MM.1S (cell line): ENCODE results near the gene CYP2D6.

ENCODE experiments used
- CTCF ChIP-seq: fragments of 300-600 bp; sonication (generic); IDR thresholded peaks from 2 replicates; pipeline ENCODE4 v1.5.1; 2016; ENCODE audit warnings: antibody characterized with exemption, low read length, mixed read lengths
- EZH2 ChIP-seq: fragments of 300-600 bp; sonication (generic); optimal IDR thresholded peaks from 2 replicates; pipeline ENCODE3; 2017; ENCODE audit warnings: low read depth, mild to moderate bottlenecking, antibody characterized with exemption, low read length, mixed read lengths
- EZH2phosphoT487 ChIP-seq: fragments of 300-600 bp; sonication (generic); IDR thresholded peaks from 2 replicates; pipeline ENCODE4 v1.6.1; 2018; ENCODE audit warnings: antibody characterized with exemption, low read length

- TF ChIP-seq CTCF = no peak
- TF ChIP-seq EZH2 = no peak
- no peak for TF ChIP-seq EZH2phosphoT487
Measured at GRCh38 chr22:42170946-42171345, 40.3 kb upstream of the CYP2D6 start.
